Middle frontal gyrus (tissue), 1 donor: Measurements from ENCODE around the gene FOXO3.
"Not testable (repeated sequence)": the region's sequence is repeated elsewhere in the genome, so short reads cannot be mapped to it uniquely, and the experiment has no call there.

Experiments
- DNase-seq: peaks from one replicate; pipeline ENCODE4 v3.0.0-alpha.2; 2015; ENCODE audit warnings: low spot score; ENCODE audit errors: extremely low spot score

Gene FOXO3

DNA sequence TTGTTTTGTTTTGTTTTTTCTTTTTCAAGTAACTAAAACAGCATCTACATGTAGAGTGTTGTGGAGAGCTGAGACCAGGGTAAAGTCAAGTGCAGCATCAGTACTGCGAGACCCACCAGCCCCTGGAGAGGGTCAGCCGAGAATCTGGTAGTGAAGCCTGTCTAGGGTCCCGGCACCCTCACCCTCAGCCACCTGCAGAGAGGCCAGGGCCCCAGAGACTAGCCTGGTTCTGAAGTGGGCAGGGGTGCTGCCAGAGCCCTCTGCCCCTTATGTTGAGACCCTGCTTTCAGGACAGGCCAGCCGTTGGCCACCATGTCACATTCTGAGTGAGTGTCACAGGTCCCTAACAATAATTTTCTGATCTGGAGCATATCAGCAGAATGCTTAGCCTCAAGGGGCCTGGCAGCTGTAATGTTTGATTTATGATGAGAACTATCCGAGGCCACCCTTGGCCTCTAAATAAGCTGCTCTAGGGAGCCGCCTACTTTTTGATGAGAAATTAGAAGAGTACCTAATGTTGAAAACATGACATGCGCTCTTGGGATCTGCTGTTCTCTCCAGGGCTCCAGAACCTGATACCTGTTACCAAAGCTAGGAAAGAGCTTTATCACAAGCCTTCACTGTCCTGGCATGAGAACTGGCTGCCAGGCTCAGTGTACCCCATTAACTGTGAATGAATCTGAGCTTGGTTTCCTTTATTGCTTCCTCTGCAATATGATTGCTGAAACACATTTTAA lies 121.8 kb downstream of the FOXO3 start:
- DNase-seq, result not testable (repeated sequence)

DNA sequence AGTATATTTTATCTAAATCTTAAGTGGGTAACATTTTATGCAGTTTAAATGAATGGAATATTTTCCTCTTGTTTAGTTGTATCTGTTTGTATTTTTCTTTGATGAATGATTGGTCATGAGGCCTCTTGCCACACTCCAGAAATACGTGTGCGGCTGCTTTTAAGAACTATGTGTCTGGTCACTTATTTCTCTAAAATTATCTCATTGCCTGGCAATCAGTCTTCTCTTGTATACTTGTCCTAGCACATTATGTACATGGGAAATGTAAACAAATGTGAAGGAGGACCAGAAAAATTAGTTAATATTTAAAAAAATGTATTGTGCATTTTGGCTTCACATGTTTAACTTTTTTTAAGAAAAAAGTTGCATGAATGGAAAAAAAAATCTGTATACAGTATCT lies 123.3 kb downstream of the FOXO3 start:
- DNase-seq, result not testable (repeated sequence)

DNA sequence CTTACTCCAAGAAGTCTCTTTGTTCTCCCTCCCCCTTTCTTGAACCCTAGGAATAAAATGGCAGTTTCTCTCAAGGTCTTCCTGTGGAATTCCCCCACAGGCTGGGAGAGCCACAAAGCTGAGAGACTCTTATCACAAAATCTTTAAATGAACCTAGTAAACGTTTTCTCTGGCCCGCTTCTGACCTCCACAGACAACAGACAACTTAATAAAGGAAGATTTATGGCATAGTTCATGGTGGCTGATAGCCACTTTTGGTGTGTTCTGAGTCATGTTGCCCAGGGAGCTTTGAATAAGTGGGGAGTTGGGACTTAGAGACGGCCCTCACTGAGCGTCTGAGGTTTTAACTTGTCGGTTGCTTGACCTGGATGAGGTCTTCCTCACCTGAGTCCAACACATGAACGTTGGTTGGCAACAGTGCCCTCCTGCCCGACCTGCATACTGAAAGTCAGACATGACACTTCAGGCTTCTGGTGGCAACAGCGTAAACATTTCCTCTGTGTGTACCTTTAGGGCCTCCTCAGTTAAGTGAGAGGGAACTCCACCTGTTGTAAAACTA lies 124.1 kb downstream of the FOXO3 start:
- no peak for DNase-seq

DNA sequence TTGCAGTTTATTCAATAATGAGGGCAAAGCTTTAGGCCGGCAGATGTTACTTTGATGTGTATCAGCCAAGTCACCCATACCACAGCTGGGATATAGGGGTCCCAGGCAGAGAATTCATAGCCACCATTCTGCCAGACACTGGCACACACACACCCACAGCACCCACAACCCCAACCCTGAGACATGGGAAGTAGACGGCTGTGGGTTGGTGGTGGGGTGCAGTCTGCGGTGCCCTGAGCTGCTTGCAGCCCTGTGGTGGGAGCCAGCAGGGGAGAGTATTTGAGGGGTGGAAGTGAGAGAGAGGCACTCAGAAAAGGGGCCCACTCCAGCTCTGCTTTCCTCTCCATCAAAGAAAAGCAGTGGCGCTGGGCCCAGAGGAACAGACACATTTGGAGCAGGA lies 125.3 kb downstream of the FOXO3 start:
- no peak for DNase-seq

DNA sequence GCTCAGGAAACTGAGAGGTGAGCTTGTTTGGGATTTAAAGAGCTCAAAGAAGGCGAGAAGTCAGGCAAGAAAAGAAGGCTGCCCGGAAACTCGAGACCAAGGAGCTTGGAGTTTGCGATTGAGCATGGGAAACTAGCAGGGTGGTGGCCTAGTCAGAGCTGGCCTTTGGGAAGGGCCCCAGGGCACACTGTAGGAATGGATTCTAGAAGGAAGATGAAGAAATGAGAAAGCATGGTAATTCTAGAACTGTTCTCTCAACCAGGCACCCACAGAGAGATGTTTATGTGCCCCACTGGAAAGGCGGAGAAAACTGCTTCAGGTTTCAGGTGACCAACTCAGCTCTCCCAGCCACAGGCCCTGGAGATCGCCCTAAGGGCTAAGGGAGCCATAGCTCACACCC lies 126.2 kb downstream of the FOXO3 start:
- no peak for DNase-seq

DNA sequence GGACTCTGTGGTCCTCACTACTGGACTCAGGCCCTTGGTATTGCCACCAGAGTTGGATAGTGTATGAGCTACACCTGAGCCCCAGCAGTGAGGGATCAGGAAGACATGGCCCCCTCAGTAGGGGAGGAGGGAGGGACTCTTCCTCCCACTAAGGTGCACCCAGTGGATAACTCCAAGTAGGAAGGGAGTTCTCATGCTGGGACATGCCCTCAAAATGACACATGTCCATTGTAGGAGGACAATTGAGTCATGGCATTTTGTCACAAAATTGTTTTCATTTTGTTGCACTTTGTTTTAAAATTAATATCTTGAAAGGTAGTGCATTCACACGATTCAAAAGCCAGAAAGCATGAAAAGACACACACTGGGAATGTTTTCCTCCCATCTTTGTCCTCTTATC lies 127.2 kb downstream of the FOXO3 start:
- DNase-seq, result no peak

DNA sequence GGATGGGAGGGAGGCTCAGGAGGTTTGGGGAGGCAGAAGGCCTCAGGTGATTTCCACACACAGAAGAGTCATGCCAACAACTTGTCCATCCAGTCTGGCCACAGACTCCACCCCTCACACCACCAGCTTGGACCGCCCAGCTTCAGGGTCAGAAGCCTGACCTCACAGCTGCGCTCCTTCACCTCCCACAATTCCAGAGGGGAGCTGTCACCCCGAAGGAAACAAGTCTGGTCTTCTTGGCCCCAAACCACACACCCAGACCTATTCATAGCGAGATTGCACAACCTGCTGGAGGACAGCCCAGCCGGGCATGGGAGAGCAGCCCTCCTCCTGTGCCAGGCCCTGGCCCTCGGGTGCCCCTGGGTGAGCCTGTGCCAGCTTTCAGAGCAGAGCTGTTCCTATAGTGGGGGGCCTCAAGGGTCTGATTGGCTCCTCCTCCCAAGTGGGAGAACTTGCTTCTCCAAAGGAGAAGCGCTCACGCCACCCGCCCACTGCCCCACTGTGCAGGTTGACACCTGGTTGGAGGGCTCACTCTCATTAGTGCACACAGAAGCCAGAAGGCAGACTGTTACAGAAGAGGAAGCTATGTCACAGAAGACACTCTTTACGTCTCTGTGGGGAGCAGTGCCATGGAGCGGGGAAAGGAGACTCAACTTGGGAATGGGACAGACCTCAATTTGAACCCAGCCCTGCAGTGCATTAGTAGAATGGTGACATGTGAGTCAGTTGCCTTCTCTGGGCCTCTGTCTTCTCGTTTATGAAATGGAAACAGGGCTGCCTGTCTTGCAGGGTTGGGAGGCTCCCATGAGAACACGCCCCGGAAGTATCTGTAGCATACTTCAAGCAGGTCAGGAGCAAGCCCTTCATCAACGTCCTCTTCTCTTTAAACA lies 128.8 kb downstream of the FOXO3 start:
- no peak for DNase-seq

DNA sequence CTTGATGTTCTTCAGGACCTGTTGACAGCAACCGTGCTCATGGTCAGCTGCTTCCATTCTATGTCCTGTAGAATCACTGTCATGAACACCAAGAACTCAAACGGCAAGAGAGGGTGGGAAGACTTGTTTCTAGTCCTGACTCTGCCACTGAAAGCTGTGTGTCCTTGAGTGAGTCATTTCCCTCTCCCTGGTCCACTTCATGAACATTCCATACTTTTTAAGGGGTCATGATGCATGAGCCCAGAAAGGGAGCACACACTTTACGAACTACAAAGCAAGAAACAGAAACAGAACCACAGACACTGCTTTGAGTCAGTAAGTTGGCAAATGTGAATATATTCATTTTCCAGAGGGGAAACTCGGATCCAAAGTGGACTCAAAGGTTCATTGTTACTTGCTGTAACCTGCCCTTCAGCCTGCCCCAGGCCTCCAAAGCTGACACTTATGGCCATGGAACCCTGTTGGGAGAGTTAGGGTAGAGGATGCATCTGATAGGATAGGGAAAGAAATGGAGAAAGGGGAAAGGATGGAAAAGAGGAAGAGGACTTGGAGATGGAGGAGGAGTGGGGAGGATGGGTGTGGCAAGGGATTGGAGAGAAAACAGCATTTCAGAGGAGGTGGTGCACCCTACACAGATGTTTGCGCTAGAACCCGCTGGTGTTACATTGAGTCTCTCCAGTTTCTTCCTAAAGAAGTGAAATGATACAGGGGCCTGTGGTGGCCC lies 129.8 kb downstream of the FOXO3 start:
- DNase-seq, result no peak

DNA sequence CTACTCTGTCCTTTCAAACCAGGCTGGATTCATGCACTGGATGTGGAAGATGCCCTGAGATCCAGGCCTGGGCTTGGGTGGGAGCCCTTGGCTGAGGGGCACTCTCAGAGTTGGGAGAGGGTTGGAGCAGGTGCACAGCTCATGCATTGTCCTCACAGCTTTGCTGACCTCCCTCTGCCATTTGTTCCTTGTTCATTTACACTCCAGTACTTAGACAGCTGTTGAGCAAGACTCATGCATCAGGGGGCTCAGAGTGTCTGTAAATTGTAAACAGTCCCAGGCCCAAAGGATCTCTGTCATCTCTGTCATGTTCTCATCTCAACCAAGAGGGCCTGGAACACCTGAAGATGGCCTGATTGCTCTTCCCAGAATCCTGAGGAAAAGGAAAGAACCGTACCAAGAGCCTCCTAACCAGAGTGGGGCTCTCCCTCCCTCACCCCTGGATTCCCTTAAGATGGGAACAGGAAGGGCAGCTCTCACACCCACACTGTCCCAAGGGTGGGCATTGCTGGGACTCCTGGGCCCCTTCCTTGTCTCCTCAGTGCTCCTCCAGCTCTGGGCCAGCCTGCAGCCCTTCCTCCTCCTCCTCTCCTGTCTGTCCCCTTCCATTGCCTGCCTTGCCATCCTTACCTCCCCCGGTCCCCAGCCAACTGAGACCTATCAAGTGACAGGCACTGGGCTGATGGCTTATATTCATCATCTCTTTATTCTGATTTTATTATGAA lies 132.9 kb downstream of the FOXO3 start:
- DNase-seq, result no peak

DNA sequence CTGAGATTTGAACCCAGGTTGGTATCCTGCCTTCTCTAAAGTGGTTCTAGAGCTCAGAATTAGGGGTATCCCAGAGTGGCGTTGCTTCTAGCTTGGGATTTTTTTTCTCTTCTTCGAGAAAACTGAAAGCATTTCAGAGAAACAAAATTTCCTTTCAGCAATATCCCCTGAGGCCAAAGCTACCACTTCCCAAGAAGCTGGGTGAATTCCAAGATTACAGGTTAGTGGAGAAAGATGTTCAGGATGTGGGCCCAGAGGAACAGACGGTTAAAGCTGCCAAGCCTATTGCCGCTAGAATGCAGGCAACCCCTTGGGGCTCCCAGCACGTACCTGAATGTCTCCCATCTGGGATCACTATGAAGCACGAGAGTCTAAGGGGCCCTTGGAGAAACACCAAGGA lies 134.1 kb downstream of the FOXO3 start:
- DNase-seq, result no peak

DNA sequence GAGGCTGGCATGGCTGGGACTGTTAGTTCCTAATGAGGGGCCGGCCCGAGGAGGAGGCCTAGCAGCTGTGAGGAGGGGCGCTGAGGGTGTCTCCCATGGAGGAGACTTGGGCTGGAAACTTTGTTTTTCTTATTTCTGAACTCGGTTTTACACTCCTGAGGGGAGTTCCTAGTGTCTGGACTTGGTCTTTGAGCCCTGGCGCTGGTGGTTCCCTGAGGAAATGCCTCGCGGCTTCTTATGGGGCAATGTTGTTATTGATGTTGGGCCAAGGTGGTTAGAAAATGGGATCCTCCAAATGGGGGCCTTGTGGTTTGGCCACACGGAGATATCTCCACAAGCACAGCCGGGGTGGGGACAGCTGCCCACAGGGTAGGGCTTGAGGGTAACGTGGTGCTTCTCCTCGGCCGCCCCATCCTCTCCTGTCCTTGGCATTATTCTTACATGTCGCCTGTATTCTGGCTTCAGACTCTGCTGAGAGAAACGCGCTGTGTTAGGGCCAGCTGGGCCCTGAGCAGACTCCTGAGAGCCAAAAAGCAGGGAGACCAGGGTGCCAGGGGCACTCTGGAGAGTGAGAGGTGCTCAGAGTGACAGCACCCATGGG lies 136.9 kb downstream of the FOXO3 start:
- no peak for DNase-seq

DNA sequence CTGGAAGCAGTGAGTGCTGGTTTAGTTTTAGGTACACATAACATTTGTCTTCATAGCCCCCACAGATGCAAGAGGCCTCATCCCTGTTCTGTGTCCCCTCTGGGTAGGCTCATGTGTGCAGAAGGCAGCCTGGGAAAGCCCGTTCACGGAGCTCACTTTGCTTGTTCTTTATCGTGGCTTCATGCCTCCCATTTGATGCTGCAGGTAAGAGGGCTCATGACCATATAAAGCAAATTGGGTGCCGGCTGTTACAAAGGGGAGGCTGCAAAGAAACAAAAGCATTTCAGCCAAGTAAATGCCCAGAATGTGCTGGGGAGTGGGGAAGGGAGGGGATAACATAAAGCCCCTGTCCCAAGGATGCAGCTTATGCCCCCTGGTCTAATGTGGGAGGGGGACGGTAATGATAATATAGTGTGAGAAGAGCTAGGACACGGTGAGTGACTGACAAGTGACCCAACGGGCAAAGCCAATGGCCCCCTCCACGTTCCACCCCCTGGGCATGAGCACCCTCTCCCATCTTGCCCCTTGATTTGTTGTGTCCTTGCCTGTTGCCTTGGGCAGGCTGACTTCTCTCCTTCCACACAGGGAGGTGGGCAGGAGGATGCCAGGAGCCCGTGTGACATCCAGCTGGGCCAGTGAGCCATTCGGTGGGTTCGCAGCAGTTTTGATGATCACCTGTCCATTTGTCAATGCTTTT lies 138.0 kb downstream of the FOXO3 start:
- no peak for DNase-seq

DNA sequence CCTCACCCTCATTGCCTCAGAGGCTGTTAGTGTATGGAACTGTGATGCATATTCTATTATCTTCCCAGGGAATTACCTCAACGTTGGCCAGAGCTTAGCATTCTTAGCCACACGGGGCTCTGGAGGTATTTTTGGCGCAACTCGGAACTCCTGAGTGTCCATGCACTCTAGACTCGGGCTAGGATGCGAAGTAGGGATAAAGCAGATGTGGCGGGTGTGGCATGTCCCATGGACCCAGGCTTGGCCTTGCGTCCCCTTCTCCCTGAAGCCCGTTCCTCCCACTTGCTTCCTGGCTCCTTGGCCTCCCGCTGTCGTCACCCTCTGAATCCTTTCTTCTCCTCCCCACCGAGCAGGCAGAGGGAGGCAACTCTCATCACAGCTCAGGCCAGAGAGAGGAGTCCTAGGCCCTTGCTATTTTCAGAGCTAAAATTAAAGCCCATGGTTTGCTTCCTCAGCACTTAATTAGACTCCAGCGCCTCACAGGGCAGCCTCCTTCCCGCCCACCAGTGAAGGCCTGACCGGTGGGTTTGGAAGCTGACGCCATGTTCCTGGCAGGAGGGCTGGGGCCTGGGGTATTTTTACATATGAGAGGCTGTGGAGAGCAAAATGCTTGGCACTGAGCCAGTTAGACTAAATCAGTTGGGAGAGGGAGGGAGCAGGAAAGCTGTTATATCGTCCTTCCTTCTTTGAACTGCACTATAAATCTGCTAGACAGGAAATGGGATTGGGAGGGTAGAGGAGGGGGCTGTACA lies 138.7 kb downstream of the FOXO3 start:
- DNase-seq, result no peak

DNA sequence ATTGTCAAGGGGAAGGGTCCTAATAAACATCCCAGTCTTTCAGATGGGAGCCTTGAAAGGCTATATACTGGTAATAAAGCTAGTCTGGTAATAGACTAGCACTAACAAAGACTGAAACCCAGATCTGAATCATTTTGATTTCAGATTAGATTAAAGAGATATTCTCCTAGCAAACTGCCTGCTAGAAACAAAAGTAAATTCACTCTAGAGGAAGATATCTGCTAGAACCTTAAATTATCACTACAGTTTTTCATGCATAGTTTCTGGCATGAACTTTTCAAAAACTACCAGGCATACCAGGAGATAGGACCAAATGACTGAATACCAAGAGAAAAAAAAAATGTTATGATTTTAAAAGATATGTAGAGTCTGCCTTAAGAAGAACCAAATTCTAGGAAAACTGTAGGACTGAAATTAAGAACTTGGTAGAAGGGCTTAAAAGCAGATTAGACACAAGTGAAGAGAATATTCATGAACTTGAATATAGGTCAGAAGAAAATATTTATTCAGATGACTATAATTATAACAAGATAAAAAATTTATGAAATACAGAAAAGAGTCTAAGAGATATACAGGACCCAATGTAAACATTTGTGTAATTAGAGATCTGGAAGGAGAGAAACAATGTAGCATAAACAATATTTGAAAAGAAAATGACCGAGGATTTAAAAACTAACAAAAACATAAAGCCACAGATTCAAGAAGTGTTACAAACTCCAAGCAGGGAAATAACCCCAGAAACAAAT lies 141.6 kb downstream of the FOXO3 start:
- no peak for DNase-seq

DNA sequence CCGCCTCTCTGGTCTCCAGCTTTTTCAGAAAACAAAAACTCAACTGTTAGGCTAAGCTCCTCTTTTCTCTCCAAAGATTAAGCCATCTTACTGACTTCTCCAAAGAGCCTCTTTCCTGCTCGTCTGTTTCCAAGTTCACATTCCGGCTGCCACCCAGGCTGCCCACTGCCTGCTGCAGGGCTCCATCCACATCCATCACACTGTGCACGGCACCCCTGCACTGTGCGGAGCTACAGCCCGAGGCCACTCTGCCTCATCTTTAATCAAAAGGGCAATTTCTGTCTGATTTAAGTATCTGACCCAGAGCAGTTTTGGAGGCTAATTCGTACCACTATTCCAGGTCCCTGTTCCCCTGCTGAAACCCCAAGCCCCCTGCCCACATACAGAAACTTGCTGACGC lies 145.9 kb downstream of the FOXO3 start:
- no peak for DNase-seq

DNA sequence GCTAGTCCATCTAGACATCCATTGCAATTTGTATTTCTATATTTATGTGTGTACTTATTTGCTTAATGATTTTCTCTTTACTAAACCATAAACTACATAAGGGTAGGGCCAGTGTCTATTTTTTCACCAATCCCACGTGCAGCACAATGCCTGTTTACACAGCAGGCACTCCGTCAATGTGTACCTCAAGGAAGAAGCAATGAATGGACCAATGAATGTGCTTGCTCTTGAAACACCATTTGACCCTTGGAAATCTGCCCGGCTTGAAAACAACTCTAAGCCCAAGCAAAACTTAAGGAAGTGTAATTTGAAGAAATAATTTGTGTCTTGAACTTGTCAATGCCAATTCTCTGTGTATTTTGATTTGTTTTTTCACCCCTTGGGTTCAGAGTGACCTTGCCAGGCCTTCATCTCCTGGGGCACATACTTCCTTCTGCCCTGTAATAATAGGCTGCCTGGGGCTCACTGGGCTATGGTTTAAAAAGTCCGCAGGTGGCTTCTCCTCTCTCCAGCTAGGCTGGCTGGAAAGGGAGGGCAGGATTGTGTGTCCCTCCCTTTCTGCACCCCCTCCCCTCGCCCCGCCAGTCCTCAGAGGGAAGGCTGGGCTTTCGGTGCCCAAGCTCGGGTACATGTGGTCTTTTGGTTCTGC lies 146.7 kb downstream of the FOXO3 start:
- no peak for DNase-seq

DNA sequence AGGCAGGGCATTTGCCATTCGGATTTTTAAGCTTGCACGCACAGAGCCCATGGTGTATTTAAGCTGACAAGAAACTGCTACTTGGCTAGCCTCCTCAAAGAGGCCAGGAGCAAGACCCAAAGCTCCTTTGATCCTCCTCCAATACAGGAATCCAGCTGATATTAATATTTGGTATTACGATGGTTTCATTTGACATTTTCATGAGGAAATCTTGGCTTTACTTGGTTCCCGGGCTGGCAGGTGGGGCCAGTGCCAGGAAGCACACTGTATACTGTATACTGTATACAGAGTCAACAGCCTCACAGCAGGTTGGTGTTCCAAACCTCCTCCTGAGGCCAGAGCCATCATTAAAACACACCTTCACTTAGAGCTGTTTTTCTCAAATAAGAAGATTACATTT lies 149.3 kb downstream of the FOXO3 start:
- DNase-seq, result no peak

DNA sequence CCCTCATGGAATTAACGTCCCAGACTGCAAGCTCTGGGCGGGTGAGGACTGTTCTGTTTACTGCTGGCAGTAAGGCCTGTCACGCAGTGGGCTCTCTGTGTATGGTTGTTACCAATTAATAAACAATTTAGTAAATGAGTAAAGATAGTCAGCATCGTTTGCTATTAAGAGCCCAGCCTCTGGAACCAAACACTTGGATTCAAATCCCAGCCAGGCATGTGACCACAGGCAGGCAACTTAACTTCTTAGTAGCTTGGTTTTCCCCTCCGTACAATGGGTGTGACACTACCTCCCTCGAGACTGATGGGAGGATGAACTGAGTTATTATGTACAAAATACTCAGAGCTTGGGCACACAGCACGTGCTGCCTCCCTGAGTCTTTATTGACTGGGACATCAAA lies 149.8 kb downstream of the FOXO3 start:
- no peak for DNase-seq
